ENCODE data around the gene WIZ. TPM values are rescaled to one million over a fixed set of nuclear protein-coding genes. Genes with fewer than 3 reads are reported as not detected.

The WIZ gene
- total and polyA plus RNA-seq, 2 donors (not counting 1 experiment from before 2014, with no cell fraction given), result 15.0 to 24.8 TPM

DNA sequence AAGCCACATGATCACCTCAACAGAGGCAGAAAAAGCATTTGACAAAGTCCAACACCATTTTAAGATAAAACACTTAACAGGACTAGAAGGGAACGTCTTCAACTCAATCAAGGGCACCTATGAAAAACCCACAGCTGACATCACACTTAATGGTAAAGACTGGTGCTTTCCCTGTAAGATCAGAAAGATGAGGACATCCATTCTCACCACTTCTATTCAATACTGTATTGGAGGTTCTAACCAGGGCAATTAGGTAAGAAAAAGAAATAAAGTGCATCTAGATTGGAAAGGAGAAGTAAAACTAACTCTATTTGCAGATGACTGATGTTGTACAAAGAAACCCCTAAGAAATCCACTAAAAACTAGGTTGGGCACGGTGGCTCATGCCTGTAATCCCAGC is 58.9 kb downstream of the WIZ start:
- peaks cover 48% of the 10 kb centered on the region for H3K79me2 ChIP-seq (ENCODE audit: control insufficient read depth, insufficient read depth, low read length)
- no peaks in the 10 kb centered on the region for H3K27me3 ChIP-seq (replicated peaks in 1 of 4; ENCODE audit: control extremely low read depth in 1 of 4, control insufficient read depth in 3 of 4, insufficient read depth in 4 of 4, low read length in 3 of 4)
- POLR2A ChIA-PET, result no interaction called here
- ATAC-seq (ENCODE audit: low read depth), result no peak
- peaks cover 32% of the 10 kb centered on the region for H4K20me1 ChIP-seq (ENCODE audit: control insufficient read depth, insufficient read depth, low read length, poor library complexity, severe bottlenecking)
- no CpG with 5 or more reads among the region's 2 CpGs for WGBS (ENCODE audit: insufficient coverage)
- TF ChIP-seq, protein P1, sequence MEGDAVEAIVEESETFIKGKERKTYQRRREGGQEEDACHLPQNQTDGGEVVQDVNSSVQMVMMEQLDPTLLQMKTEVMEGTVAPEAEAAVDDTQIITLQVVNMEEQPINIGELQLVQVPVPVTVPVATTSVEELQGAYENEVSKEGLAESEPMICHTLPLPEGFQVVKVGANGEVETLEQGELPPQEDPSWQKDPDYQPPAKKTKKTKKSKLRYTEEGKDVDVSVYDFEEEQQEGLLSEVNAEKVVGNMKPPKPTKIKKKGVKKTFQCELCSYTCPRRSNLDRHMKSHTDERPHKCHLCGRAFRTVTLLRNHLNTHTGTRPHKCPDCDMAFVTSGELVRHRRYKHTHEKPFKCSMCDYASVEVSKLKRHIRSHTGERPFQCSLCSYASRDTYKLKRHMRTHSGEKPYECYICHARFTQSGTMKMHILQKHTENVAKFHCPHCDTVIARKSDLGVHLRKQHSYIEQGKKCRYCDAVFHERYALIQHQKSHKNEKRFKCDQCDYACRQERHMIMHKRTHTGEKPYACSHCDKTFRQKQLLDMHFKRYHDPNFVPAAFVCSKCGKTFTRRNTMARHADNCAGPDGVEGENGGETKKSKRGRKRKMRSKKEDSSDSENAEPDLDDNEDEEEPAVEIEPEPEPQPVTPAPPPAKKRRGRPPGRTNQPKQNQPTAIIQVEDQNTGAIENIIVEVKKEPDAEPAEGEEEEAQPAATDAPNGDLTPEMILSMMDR (IDR thresholded peaks at IDR 0.05), result no peak
- TF ChIP-seq EZH2 (IDR thresholded peaks at IDR 0.05; ENCODE audit: borderline replicate concordance, insufficient read depth, low read depth, low read length, poor library complexity, severe bottlenecking), result no peak
- H2AFZ ChIP-seq (ENCODE audit: insufficient read depth, low read depth, low read length, poor library complexity, severe bottlenecking), result no peak overlapping the region
- H3K9me3 ChIP-seq (ENCODE audit: control extremely low read depth in 1 of 3, control insufficient read depth in 2 of 3, insufficient read depth in 1 of 3, low read length in 2 of 3), result no peaks in the 10 kb centered on the region
- peaks cover 0 to 3% of the 10 kb centered on the region in 2 donors for H3K4me1 ChIP-seq (ENCODE audit: control insufficient read depth in 2 of 2, insufficient read depth in 2 of 2, low read length in 2 of 2)
- peak overlapping the region in 1 of 2 donors; percentile 38 for H3K27ac ChIP-seq (ENCODE audit: low read length in 2 of 2)
- Mint-ChIP-seq H3K9me3 (ENCODE audit: insufficient read depth) (no peaks in the 10 kb centered on the region), H3K27ac (peak overlapping the region; percentile 12), H3K4me1 (peaks cover 9% of the 10 kb centered on the region), H3K27me3 (no peaks in the 10 kb centered on the region), H3K4me3 (no peak overlapping the region)
- peaks cover 6 to 37% of the 10 kb centered on the region in 2 experiments for H3K36me3 ChIP-seq (replicated peaks in 1 of 2; ENCODE audit: control extremely low read depth in 1 of 2, control insufficient read depth in 1 of 2, extremely low read depth in 1 of 2, insufficient read depth in 2 of 2, low read length in 1 of 2)
- intact Hi-C loops (cut with micrococcal nuclease), result no loop called here
- no peak overlapping the region for H3K9ac ChIP-seq (ENCODE audit: low read length)
- DNase-seq, result no peak
- peak overlapping the region; percentile 18 for H3K4me2 ChIP-seq (replicated peaks; ENCODE audit: low read depth, low read length, poor library complexity, severe bottlenecking)
- no peak overlapping the region for H3K4me3 ChIP-seq (ENCODE audit: control extremely low read depth in 1 of 5, extremely low read depth in 1 of 5, insufficient read depth in 1 of 5, low read depth in 2 of 5, low read length in 4 of 5)
- CTCF ChIA-PET, result no interaction called here

DNA sequence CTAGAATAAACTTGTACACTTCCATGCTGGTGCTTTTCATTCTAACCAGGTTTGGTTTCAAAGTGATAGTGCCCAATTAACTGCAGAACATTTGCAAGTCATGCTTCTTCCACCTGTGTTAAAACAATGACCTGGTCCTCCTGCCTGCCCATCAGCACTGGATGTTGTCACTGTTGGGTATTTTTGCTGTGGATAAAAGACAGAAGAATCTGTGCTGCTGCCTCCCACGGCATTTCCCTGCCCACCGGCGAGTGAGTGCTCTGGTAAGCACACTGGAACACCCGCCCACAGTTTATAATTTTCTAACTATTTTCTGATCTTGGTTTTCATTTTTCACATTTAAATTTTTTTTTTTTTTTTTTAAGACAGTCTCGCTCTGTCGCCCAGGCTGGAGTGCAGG is 67.9 kb downstream of the WIZ start:
- Histone ChIP-seq H3K79me2 (ENCODE audit: control insufficient read depth, insufficient read depth, low read length) (peaks cover 39% of the 10 kb centered on the region), H3K4me3 (ENCODE audit: control extremely low read depth in 1 of 5, extremely low read depth in 1 of 5, insufficient read depth in 1 of 5, low read depth in 2 of 5, low read length in 4 of 5) (no peak overlapping the region), H4K20me1 (ENCODE audit: control insufficient read depth, insufficient read depth, low read length, poor library complexity, severe bottlenecking) (peaks cover 30% of the 10 kb centered on the region), H3K9ac (ENCODE audit: low read length) (no peak overlapping the region), H2AFZ (ENCODE audit: insufficient read depth, low read depth, low read length, poor library complexity, severe bottlenecking) (no peak overlapping the region), H3K27ac (ENCODE audit: low read length in 2 of 2) (no peak overlapping the region), H3K4me1 (ENCODE audit: control insufficient read depth in 2 of 2, insufficient read depth in 2 of 2, low read length in 2 of 2) (peaks cover 20% of the 10 kb centered on the region in 2 donors), H3K36me3 (replicated peaks in 1 of 2; ENCODE audit: control extremely low read depth in 1 of 2, control insufficient read depth in 1 of 2, extremely low read depth in 1 of 2, insufficient read depth in 2 of 2, low read length in 1 of 2) (peaks cover 3 to 6% of the 10 kb centered on the region in 2 experiments), H3K4me2 (replicated peaks; ENCODE audit: low read depth, low read length, poor library complexity, severe bottlenecking) (no peak overlapping the region), H3K9me3 (ENCODE audit: control extremely low read depth in 1 of 3, control insufficient read depth in 2 of 3, insufficient read depth in 1 of 3, low read length in 2 of 3) (no peaks in the 10 kb centered on the region), H3K27me3 (replicated peaks in 1 of 4; ENCODE audit: control extremely low read depth in 1 of 4, control insufficient read depth in 3 of 4, insufficient read depth in 4 of 4, low read length in 3 of 4) (no peaks in the 10 kb centered on the region)
- DNase-seq, result no peak
- Mint-ChIP-seq H3K4me3 (peak overlapping the region; percentile 97), H3K4me1 (peaks cover 30% of the 10 kb centered on the region), H3K27ac (peak overlapping the region; percentile 88), H3K27me3 (no peaks in the 10 kb centered on the region), H3K9me3 (ENCODE audit: insufficient read depth) (no peaks in the 10 kb centered on the region)
- CTCF ChIA-PET, result interaction anchor here (1.3 kb wide), 1 partner anchor 174 kb away, joined by 3 read pairs; no protein-coding TSS in a partner anchor
- POLR2A ChIA-PET, result no interaction called here
- no CpG with 5 or more reads among the region's 6 CpGs for WGBS (ENCODE audit: insufficient coverage)
- ATAC-seq (ENCODE audit: low read depth), result no peak
- intact Hi-C loops (cut with micrococcal nuclease), result no loop called here
- TF ChIP-seq, protein P1 (IDR thresholded peaks at IDR 0.05), result no peak
- no peak for TF ChIP-seq EZH2 (IDR thresholded peaks at IDR 0.05; ENCODE audit: borderline replicate concordance, insufficient read depth, low read depth, low read length, poor library complexity, severe bottlenecking)

Data from B cell (primary cell).